ENCODE measurements around the gene E2F4.

The E2F4 gene

GRCh38 chr16:67158637-67159600, 33.0 kb upstream of the E2F4 start:
- TF ChIP-seq MAX (IDR thresholded peaks at IDR 0.05; ENCODE audit: low read depth, low read length) (no peak), CTCF (IDR thresholded peaks at IDR 0.05; ENCODE audit: low read depth, low read length) (no peak), POLR2A (IDR thresholded peaks at IDR 0.05; ENCODE audit: extremely low read depth, insufficient read length) (no peak)
- peak overlapping the region; percentile 75 for H3K4me3 ChIP-seq (ENCODE audit: low read depth, low read length)
- DNase-seq (ENCODE audit: low read depth) = no peak

DNA sequence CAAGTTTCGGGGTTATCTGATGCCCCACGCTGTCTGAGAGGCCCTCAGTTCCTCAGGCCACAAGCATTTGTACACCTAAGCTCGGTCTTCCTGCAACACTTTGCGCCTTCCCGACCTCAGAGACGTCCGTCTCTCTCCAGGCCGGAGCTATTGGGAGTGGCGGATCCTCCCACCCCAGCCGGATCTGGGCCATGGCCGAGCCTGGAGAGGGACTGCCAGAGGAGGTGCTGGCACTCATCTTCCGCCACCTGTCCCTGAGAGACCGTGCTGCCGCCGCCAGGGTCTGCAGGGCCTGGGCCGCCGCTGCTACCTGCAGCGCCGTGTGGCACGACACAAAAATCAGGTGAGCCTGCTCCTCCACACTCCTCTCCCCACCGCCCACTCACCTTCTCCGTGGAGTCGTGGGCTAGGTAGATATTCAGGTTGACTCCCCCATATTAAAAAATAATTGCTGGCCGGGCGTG, 30.3 kb upstream of the E2F4 start:
- TF ChIP-seq CTCF (IDR thresholded peaks at IDR 0.05; ENCODE audit: low read depth, low read length) = no peak
- no peak for TF ChIP-seq MAX (IDR thresholded peaks at IDR 0.05; ENCODE audit: low read depth, low read length)
- no peak for TF ChIP-seq MYC (IDR thresholded peaks at IDR 0.05; ENCODE audit: low read depth, low read length)
- TF ChIP-seq POLR2A (IDR thresholded peaks at IDR 0.05; ENCODE audit: extremely low read depth, insufficient read length) = no peak
- DNase-seq (ENCODE audit: low read depth) = no peak
- no peak overlapping the region for H3K4me3 ChIP-seq (ENCODE audit: low read depth, low read length)

GRCh38 chr16:67162506-67163163, 29.3 kb upstream of the E2F4 start:
- H3K4me3 ChIP-seq (ENCODE audit: low read depth, low read length) = no peak overlapping the region
- DNase-seq (ENCODE audit: low read depth) = no peak
- no peak for TF ChIP-seq MAX (IDR thresholded peaks at IDR 0.05; ENCODE audit: low read depth, low read length)
- TF ChIP-seq POLR2A (IDR thresholded peaks at IDR 0.05; ENCODE audit: extremely low read depth, insufficient read length) = no peak
- no peak for TF ChIP-seq MYC (IDR thresholded peaks at IDR 0.05; ENCODE audit: low read depth, low read length)
- no peak for TF ChIP-seq CTCF (IDR thresholded peaks at IDR 0.05; ENCODE audit: low read depth, low read length)

GRCh38 chr16:67163164-67163998, 28.6 kb upstream of the E2F4 start:
- TF ChIP-seq MYC (IDR thresholded peaks at IDR 0.05; ENCODE audit: low read depth, low read length) (no peak), POLR2A (IDR thresholded peaks at IDR 0.05; ENCODE audit: extremely low read depth, insufficient read length) (no peak), MAX (IDR thresholded peaks at IDR 0.05; ENCODE audit: low read depth, low read length) (no peak), CTCF (IDR thresholded peaks at IDR 0.05; ENCODE audit: low read depth, low read length) (no peak)
- H3K4me3 ChIP-seq (ENCODE audit: low read depth, low read length) = no peak overlapping the region
- DNase-seq (ENCODE audit: low read depth) = no peak

GRCh38 chr16:67163999-67164558, 27.9 kb upstream of the E2F4 start:
- no peak overlapping the region for H3K4me3 ChIP-seq (ENCODE audit: low read depth, low read length)
- DNase-seq (ENCODE audit: low read depth) = no peak
- TF ChIP-seq POLR2A (IDR thresholded peaks at IDR 0.05; ENCODE audit: extremely low read depth, insufficient read length) = no peak
- no peak for TF ChIP-seq MAX (IDR thresholded peaks at IDR 0.05; ENCODE audit: low read depth, low read length)
- TF ChIP-seq CTCF (IDR thresholded peaks at IDR 0.05; ENCODE audit: low read depth, low read length) = no peak
- TF ChIP-seq MYC (IDR thresholded peaks at IDR 0.05; ENCODE audit: low read depth, low read length) = no peak

Data from NB4 (cell line).